K562 (cell line): ENCODE data around the gene C1orf122. TPM values are rescaled to one million over a fixed set of nuclear protein-coding genes. Genes with fewer than 3 reads are reported as not detected.
A peak's percentile ranks its signal among the peaks of the same experiment; 100 is the strongest.

ENCODE experiments used
- BRF1 ChIP-seq: IDR thresholded peaks from 3 replicates; pipeline ENCODE4 v1.6.1; 2011; ENCODE audit warnings: borderline replicate concordance, mild to moderate bottlenecking; ENCODE audit not compliant: insufficient read length; ENCODE audit errors: extremely low read depth
- GABPA ChIP-seq: fragments of 200-800 bp; sonication (Bioruptor generic); conservative IDR thresholded peaks from 2 replicates; pipeline ENCODE4 v1.6.1; 2016; ENCODE audit warnings: low read depth, missing genetic modification characterization, missing compliant biosample characterization
- HNRNPUL1 ChIP-seq: fragments of 200-400 bp; formaldehyde crosslinking; IDR thresholded peaks from 2 replicates; pipeline ENCODE4 v1.6.1; 2017; ENCODE audit warnings: low read length
- MBD1 ChIP-seq: fragments of 250-450 bp; sonication (Bioruptor Pico); IDR thresholded peaks from 2 replicates; pipeline ENCODE4 v1.8.0; 2022; ENCODE audit warnings: inconsistent platforms
- MBD2 ChIP-seq: sonication (generic); IDR thresholded peaks from 2 replicates; pipeline ENCODE4 v1.6.1; 2016; ENCODE audit warnings: low read depth, borderline replicate concordance
- MIER1 ChIP-seq: fragments of 450-650 bp; IDR thresholded peaks from 2 replicates; pipeline ENCODE4 v1.6.1; 2016; ENCODE audit warnings: antibody characterized with exemption, mild to moderate bottlenecking, low read depth
- MYC ChIP-seq, 2 experiments: fragments of 250-450 bp in 1 of 2; sonication (Bioruptor Pico) in 1 of 2; IDR thresholded peaks; 2 replicates each; pipeline versions ENCODE4 v1.5.1 to v1.6.1; 2012 to 2021; ENCODE audit warnings: low read depth in 2 of 2, borderline replicate concordance in 1 of 2, improper control_type of control experiment in 1 of 2, low read length in 1 of 2, mild to moderate bottlenecking in 1 of 2, moderate library complexity in 1 of 2
- NCOA6 ChIP-seq: fragments of 450-650 bp; IDR thresholded peaks from 2 replicates; pipeline ENCODE4 v1.6.1; 2017; ENCODE audit warnings: mild to moderate bottlenecking
- NFIX ChIP-seq: fragments of 250-450 bp; sonication (Bioruptor Pico); IDR thresholded peaks from 2 replicates; pipeline ENCODE4 v1.4.0; 2020; ENCODE audit warnings: low read depth, mild to moderate bottlenecking, moderate library complexity
- NR4A1 ChIP-seq, 2 experiments: fragments of 250-450 bp in 1 of 2; fragments of 450-650 bp in 1 of 2; sonication (Bioruptor Pico) in 1 of 2; IDR thresholded peaks; 2 replicates each; pipeline versions ENCODE4 v1.4.0 to v1.6.1; 2016 to 2020; ENCODE audit warnings: mild to moderate bottlenecking in 2 of 2, missing compliant biosample characterization in 1 of 2, missing genetic modification characterization in 1 of 2, moderate library complexity in 1 of 2
- POLR2G ChIP-seq: fragments of 200-400 bp; formaldehyde crosslinking; IDR thresholded peaks from 2 replicates; pipeline ENCODE4 v1.6.1; 2017; ENCODE audit warnings: low read depth, mild to moderate bottlenecking, antibody characterized with exemption, low read length, moderate library complexity
- POU5F1 ChIP-seq: fragments of 150-350 bp; IDR thresholded peaks from 2 replicates; pipeline ENCODE4 v1.6.1; 2014; ENCODE audit warnings: borderline replicate concordance, low read length, low read depth, mild to moderate bottlenecking; ENCODE audit not compliant: partially characterized antibody
- PREB ChIP-seq: sonication (generic); formaldehyde crosslinking; IDR thresholded peaks from 2 replicates; pipeline ENCODE4 v1.8.1; 2023; ENCODE audit warnings: mild to moderate bottlenecking, missing genetic modification reagents
- SIN3A ChIP-seq, 2 experiments: fragments of 150-350 bp in 1 of 2; IDR thresholded peaks; 2 replicates each; pipeline ENCODE4 v1.6.1; 2011 to 2016; ENCODE audit warnings: borderline replicate concordance in 2 of 2, low read depth in 2 of 2, low read length in 2 of 2, mild to moderate bottlenecking in 2 of 2, moderate library complexity in 2 of 2; ENCODE audit not compliant: control insufficient read depth in 1 of 2
- SPI1 ChIP-seq: IDR thresholded peaks from 2 replicates; pipeline ENCODE4 v1.6.1; 2011; ENCODE audit warnings: low read depth, low read length, control low read depth, borderline replicate concordance
- XRCC4 ChIP-seq: IDR thresholded peaks from one replicate; pipeline ENCODE4 v1.6.1; 2011; ENCODE audit not compliant: insufficient read depth, insufficient read length; ENCODE audit errors: extremely low read depth
- ZNF668 ChIP-seq: fragments of 250-450 bp; sonication (Bioruptor Pico); IDR thresholded peaks from 2 replicates; pipeline ENCODE4 v1.8.0; 2022; ENCODE audit warnings: mild to moderate bottlenecking, inconsistent platforms
- polyA plus RNA-seq, 8 experiments: library from polyadenylated mRNA; depleted of rRNA in 4 of 8; stranded (reverse) in 5 of 8; unstranded in 3 of 8; fragments of >200 nt; fragmentation: Nextera tagmentation in 2 of 8; fragmentation: Illumina TruSeq in 1 of 8; extraction: Ambion mirVana in 2 of 8; extraction: Trizol in 1 of 8; gene quantifications; 2 replicates each; pipeline versions ENCODE4 v1.2.1 to v1.2.3, GENCODE V29; 2011 to 2014; ENCODE audit warnings: inconsistent platforms in 1 of 8, missing spikeins in 1 of 8
- total RNA-seq, 7 experiments: library from RNA; depleted of rRNA in 6 of 7; stranded (reverse); fragments of >200 nt in 6 of 7; fragmentation: Illumina TruSeq in 2 of 7; extraction: Trizol in 2 of 7; gene quantifications; 2 replicates each; pipeline versions ENCODE4 v1.2.1 to v1.2.3, GENCODE V29; 2011 to 2021; ENCODE audit warnings: low replicate concordance in 1 of 7
- TF ChIP-seq, protein P1 (sequence below): sonication (generic); formaldehyde crosslinking; IDR thresholded peaks from 2 replicates; pipeline ENCODE4 v1.8.1; 2023; ENCODE audit warnings: missing genetic modification reagents, mild to moderate bottlenecking, borderline replicate concordance

The C1orf122 gene
- total and polyA plus RNA-seq, 9 of the 15 experiments (the other 6 are each of a cell fraction or from before 2014, with no cell fraction given): 3.6 to 70.9 (median 17.3) TPM

GRCh38 chr1:37807555-37808368 lies at the start of gene C1orf122, which contains the start of gene YRDC (continued):
- TF ChIP-seq NR4A1 (CRISPR knock-in tag; IDR thresholded peaks at IDR 0.05): no peak
- TF ChIP-seq NR4A1 (tag; IDR thresholded peaks at IDR 0.05): no peak
- TF ChIP-seq NCOA6: no peak
- TF ChIP-seq, protein P1, sequence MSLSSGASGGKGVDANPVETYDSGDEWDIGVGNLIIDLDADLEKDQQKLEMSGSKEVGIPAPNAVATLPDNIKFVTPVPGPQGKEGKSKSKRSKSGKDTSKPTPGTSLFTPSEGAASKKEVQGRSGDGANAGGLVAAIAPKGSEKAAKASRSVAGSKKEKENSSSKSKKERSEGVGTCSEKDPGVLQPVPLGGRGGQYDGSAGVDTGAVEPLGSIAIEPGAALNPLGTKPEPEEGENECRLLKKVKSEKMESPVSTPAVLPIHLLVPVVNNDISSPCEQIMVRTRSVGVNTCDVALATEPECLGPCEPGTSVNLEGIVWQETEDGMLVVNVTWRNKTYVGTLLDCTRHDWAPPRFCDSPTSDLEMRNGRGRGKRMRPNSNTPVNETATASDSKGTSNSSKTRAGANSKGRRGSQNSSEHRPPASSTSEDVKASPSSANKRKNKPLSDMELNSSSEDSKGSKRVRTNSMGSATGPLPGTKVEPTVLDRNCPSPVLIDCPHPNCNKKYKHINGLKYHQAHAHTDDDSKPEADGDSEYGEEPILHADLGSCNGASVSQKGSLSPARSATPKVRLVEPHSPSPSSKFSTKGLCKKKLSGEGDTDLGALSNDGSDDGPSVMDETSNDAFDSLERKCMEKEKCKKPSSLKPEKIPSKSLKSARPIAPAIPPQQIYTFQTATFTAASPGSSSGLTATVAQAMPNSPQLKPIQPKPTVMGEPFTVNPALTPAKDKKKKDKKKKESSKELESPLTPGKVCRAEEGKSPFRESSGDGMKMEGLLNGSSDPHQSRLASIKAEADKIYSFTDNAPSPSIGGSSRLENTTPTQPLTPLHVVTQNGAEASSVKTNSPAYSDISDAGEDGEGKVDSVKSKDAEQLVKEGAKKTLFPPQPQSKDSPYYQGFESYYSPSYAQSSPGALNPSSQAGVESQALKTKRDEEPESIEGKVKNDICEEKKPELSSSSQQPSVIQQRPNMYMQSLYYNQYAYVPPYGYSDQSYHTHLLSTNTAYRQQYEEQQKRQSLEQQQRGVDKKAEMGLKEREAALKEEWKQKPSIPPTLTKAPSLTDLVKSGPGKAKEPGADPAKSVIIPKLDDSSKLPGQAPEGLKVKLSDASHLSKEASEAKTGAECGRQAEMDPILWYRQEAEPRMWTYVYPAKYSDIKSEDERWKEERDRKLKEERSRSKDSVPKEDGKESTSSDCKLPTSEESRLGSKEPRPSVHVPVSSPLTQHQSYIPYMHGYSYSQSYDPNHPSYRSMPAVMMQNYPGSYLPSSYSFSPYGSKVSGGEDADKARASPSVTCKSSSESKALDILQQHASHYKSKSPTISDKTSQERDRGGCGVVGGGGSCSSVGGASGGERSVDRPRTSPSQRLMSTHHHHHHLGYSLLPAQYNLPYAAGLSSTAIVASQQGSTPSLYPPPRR: no peak
- TF ChIP-seq POU5F1: peak; percentile 53
- TF ChIP-seq BRF1: no peak
- TF ChIP-seq XRCC4: no peak
- no peak for TF ChIP-seq ZNF668 (CRISPR knock-in tag)
- peak; percentile 94 for TF ChIP-seq SPI1
- no peak for TF ChIP-seq MBD1 (CRISPR knock-in tag)
- TF ChIP-seq NFIX (CRISPR knock-in tag): no peak
- TF ChIP-seq GABPA: peak; percentile 99
- TF ChIP-seq MBD2: peak; percentile 67
- no peak for TF ChIP-seq HNRNPUL1
- TF ChIP-seq PREB (CRISPR knock-in tag): no peak
- peak; percentile 52 to 84; a peak in 2 of 4 replicates for TF ChIP-seq SIN3A (IDR thresholded peaks at IDR 0.05; ENCODE audit: borderline replicate concordance in 2 of 2, control insufficient read depth in 1 of 2, low read depth in 2 of 2, low read length in 2 of 2)
- TF ChIP-seq MYC (IDR thresholded peaks at IDR 0.05; ENCODE audit: low read depth, low read length): peak; percentile 88
- TF ChIP-seq MYC (CRISPR knock-in tag; IDR thresholded peaks at IDR 0.05; ENCODE audit: borderline replicate concordance, low read depth): peak; percentile 47; the same call in 1 of the 2 replicates
- peak; percentile 96 for TF ChIP-seq POLR2G
- no peak for TF ChIP-seq MIER1
